Measurements from ENCODE around the gene VPS8.

VPS8 gene

DNA sequence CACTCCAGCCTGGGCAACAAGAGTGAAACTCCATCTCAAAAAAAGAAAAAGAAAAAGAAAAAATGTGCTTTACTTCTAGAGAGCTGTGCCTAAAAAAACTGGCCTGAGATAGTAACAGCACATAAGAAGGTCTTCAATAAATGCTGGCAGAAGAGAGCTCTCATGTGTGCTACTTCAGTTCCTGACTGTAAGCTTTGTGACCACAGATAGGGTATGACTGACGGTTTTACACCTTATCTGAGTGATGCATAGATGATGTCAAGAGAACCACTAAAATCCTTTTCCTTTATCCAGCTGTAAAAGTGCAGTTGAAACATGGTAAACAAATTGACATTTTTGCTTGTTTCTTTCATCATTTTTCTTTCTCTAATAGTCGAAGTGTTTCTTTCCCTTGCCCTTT lies 213.0 kb downstream of the VPS8 start:
- TF ChIP-seq RAD21 (IDR thresholded peaks at IDR 0.05; ENCODE audit: low read depth) (no peak), TAF1 (IDR thresholded peaks at IDR 0.05; ENCODE audit: low read depth) (no peak), CREB1 (IDR thresholded peaks at IDR 0.05; ENCODE audit: low read depth) (no peak), NFIC (IDR thresholded peaks at IDR 0.05) (no peak), EGR1 (IDR thresholded peaks at IDR 0.05) (no peak), CEBPB (IDR thresholded peaks at IDR 0.05) (no peak)

DNA sequence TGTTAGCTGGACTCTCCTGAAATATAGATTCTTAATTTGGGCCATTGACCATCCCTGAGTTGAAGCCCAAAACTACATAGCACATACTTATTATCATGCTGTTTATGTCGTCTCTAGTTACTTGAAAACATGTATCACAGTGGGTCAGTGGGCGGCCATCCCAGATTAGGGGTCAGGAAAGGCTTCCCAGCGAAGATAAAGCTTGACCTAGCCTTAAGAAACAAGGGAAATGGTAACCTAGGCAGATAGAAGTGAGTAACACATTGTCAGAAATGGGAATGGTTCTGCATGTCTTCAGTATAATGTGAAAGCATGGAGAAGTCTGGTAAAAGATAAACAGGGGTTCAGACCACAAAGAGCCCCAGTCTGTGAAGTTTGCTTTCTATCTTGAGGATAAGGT lies 216.2 kb downstream of the VPS8 start:
- TF ChIP-seq ZBTB7A (IDR thresholded peaks at IDR 0.05; ENCODE audit: low read depth) (no peak), TEAD4 (IDR thresholded peaks at IDR 0.05) (no peak), EP300 (IDR thresholded peaks at IDR 0.05; ENCODE audit: borderline replicate concordance) (no peak), RAD21 (IDR thresholded peaks at IDR 0.05; ENCODE audit: low read depth) (no peak), TCF12 (IDR thresholded peaks at IDR 0.05; ENCODE audit: low read depth) (no peak), CEBPB (IDR thresholded peaks at IDR 0.05) (no peak), YY1 (IDR thresholded peaks at IDR 0.05; ENCODE audit: low read depth) (no peak), NFIC (IDR thresholded peaks at IDR 0.05) (no peak), CREB1 (IDR thresholded peaks at IDR 0.05; ENCODE audit: low read depth) (no peak), TAF1 (IDR thresholded peaks at IDR 0.05; ENCODE audit: low read depth) (no peak), FOXM1 (IDR thresholded peaks at IDR 0.05; ENCODE audit: borderline replicate concordance, low read depth) (no peak)
- TF ChIP-seq, protein P1, sequence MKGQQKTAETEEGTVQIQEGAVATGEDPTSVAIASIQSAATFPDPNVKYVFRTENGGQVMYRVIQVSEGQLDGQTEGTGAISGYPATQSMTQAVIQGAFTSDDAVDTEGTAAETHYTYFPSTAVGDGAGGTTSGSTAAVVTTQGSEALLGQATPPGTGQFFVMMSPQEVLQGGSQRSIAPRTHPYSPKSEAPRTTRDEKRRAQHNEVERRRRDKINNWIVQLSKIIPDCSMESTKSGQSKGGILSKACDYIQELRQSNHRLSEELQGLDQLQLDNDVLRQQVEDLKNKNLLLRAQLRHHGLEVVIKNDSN (IDR thresholded peaks at IDR 0.05): no peak
- TF ChIP-seq, protein P2, sequence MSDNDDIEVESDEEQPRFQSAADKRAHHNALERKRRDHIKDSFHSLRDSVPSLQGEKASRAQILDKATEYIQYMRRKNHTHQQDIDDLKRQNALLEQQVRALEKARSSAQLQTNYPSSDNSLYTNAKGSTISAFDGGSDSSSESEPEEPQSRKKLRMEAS (IDR thresholded peaks at IDR 0.05): no peak
- TF ChIP-seq, protein P3, sequence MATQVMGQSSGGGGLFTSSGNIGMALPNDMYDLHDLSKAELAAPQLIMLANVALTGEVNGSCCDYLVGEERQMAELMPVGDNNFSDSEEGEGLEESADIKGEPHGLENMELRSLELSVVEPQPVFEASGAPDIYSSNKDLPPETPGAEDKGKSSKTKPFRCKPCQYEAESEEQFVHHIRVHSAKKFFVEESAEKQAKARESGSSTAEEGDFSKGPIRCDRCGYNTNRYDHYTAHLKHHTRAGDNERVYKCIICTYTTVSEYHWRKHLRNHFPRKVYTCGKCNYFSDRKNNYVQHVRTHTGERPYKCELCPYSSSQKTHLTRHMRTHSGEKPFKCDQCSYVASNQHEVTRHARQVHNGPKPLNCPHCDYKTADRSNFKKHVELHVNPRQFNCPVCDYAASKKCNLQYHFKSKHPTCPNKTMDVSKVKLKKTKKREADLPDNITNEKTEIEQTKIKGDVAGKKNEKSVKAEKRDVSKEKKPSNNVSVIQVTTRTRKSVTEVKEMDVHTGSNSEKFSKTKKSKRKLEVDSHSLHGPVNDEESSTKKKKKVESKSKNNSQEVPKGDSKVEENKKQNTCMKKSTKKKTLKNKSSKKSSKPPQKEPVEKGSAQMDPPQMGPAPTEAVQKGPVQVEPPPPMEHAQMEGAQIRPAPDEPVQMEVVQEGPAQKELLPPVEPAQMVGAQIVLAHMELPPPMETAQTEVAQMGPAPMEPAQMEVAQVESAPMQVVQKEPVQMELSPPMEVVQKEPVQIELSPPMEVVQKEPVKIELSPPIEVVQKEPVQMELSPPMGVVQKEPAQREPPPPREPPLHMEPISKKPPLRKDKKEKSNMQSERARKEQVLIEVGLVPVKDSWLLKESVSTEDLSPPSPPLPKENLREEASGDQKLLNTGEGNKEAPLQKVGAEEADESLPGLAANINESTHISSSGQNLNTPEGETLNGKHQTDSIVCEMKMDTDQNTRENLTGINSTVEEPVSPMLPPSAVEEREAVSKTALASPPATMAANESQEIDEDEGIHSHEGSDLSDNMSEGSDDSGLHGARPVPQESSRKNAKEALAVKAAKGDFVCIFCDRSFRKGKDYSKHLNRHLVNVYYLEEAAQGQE (IDR thresholded peaks at IDR 0.05; ENCODE audit: low read depth): no peak

DNA sequence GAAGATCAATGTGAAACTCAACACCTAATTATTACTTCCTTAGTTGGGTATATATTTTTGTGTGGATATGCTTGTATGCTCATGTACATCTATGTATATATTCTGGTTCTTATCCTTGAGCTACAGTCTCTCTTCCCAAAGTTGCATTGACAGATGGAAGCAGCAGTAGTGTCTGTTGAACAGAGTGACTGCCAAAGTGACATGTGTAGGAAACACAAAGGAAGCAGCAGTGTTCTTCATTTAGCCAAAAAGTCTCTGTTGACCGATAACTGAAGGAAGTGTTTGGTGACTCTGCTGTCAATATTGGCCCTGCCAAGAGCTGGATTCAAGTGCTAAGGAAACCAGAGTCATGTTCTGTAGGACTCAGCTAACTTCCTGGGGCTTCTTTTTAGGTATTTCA lies 217.1 kb downstream of the VPS8 start:
- TF ChIP-seq, protein P3 (IDR thresholded peaks at IDR 0.05; ENCODE audit: low read depth): no peak
- TF ChIP-seq EP300 (IDR thresholded peaks at IDR 0.05; ENCODE audit: borderline replicate concordance): no peak
- no peak for TF ChIP-seq CREB1 (IDR thresholded peaks at IDR 0.05; ENCODE audit: low read depth)
- TF ChIP-seq EGR1 (IDR thresholded peaks at IDR 0.05): no peak
- no peak for TF ChIP-seq ZBTB7A (IDR thresholded peaks at IDR 0.05; ENCODE audit: low read depth)

DNA sequence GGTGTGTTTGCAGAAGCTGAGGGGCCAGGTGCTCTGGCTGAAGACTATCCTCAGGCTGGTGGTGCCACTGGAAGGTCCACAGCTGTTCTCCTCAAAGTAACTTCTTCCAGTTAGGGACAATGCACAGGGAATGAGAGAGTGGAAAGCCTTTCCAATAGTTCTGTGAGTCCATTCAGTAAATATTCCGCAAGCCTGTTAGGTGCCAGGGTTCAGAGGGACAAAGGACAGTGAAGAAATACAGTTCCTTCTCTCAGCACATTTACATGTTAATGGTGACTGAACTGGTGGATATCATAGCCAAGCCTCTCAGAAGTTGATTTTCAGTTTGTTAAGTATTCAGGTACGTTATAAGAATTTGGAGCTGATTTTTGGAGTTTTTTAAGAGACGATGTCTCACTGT lies 218.4 kb downstream of the VPS8 start:
- TF ChIP-seq, protein P1 (IDR thresholded peaks at IDR 0.05): no peak
- TF ChIP-seq TEAD4 (IDR thresholded peaks at IDR 0.05): no peak
- TF ChIP-seq NFIC (IDR thresholded peaks at IDR 0.05): no peak
- no peak for TF ChIP-seq TAF1 (IDR thresholded peaks at IDR 0.05; ENCODE audit: low read depth)
- no peak for TF ChIP-seq CEBPB (IDR thresholded peaks at IDR 0.05)
- TF ChIP-seq TCF12 (IDR thresholded peaks at IDR 0.05; ENCODE audit: low read depth): no peak
- no peak for TF ChIP-seq YY1 (IDR thresholded peaks at IDR 0.05; ENCODE audit: low read depth)
- no peak for TF ChIP-seq ZBTB7A (IDR thresholded peaks at IDR 0.05; ENCODE audit: low read depth)

DNA sequence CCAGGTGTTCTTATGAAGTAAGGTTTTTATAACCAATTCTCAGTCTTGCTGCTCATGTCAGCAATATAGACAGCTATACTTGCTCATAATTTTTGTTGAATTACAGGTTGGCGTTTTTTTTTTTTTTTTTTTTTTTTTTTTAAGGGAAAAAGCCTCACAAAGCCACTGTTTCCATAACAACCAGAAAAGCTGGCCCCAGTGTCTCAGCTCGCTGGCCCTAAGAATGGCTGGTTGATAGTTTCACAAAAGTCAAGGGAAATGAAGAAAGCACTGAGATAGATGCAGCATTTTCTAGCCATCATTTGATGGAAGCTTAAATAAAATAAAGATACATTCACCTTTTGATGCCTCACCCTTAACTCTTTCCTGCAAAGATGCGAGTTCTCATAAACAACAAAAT lies 219.0 kb downstream of the VPS8 start:
- TF ChIP-seq, protein P3 (IDR thresholded peaks at IDR 0.05; ENCODE audit: low read depth): no peak
- no peak for TF ChIP-seq TEAD4 (IDR thresholded peaks at IDR 0.05)
- TF ChIP-seq ZBTB7A (IDR thresholded peaks at IDR 0.05; ENCODE audit: low read depth): no peak

DNA sequence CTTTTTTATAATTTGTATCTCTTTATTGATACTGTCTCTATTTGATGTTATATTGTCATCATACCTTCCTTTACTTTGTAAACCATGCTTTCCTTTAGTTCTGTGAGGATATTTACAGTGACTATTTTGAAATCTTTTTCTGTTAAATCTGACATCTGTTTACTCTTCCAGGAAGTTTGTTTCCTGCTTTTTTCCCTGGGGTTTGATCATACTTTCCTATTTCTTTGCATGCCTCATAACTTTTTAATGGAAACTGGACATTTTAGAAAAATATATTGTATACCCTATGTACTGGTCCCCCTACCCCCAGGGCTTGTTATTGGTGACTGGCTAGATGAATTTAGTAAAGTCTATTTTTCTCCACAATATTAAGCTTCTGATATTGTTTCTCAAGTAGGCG lies 225.8 kb downstream of the VPS8 start:
- TF ChIP-seq EGR1 (IDR thresholded peaks at IDR 0.05): no peak
- no peak for TF ChIP-seq TCF12 (IDR thresholded peaks at IDR 0.05; ENCODE audit: low read depth)
- TF ChIP-seq EP300 (IDR thresholded peaks at IDR 0.05; ENCODE audit: borderline replicate concordance): no peak
- no peak for TF ChIP-seq TAF1 (IDR thresholded peaks at IDR 0.05; ENCODE audit: low read depth)
- no peak for TF ChIP-seq RAD21 (IDR thresholded peaks at IDR 0.05; ENCODE audit: low read depth)
- no peak for TF ChIP-seq CEBPB (IDR thresholded peaks at IDR 0.05)
